HCT116 (cell line): Measurements from ENCODE around the gene CDH7. TPM values are rescaled to one million over a fixed set of nuclear protein-coding genes. Genes with fewer than 3 reads are reported as not detected.

Source experiments
- ATAC-seq: fragments of 200-7000 bp; cut with Tn5 transposase; 2 replicates; pipeline ENCODE4 v1.9.1; 2020; ENCODE audit warnings: mild to moderate bottlenecking, moderate library complexity
- BruUV-seq: library from RNA; stranded (reverse); fragments of 400-500 nt; replicated peaks from 2 replicates; lab custom pipeline; 2021; lab: Mats Ljungman, UMichigan
- CTCF ChIA-PET: fragments of 300-600 bp; sonication (Branson Sonifier 250); formaldehyde crosslinking; loops from one replicate; lab custom pipeline; 2021; ENCODE audit warnings: antibody characterized with exemption; lab: Charles Lee
- POLR2A ChIA-PET: fragments of 300-600, 350-600 bp; sonication (Branson Sonifier 250); formaldehyde crosslinking; loops from one replicate; lab custom pipeline; 2021; ENCODE audit warnings: antibody characterized with exemption; lab: Charles Lee
- RAD21 ChIA-PET, 2 experiments: fragments of 300-600 bp; sonication (Branson Sonifier 250); formaldehyde crosslinking; loops; one replicate each; lab custom pipeline; 2023; ENCODE audit warnings: low total read pairs in 2 of 2; ENCODE audit not compliant: uncharacterized antibody in 2 of 2, unreplicated experiment in 2 of 2, low non-redundant PET in 1 of 2; lab: Charles Lee
- DNase-seq: peaks from one replicate; pipeline ENCODE4 v3.0.0-alpha.2; 2010; ENCODE audit warnings: low read depth, low spot score
- H2AFZ ChIP-seq: fragments of 200-600 bp; shearing (Covaris generic), sonication (generic); 2 replicates; pipeline ENCODE4 v1.6.1; 2017; ENCODE audit warnings: low read depth, mixed run types, mixed read lengths, antibody characterized with exemption, low read length; ENCODE audit not compliant: poor library complexity, severe bottlenecking
- H3K27ac ChIP-seq: 2 replicates; pipeline ENCODE4 v1.5.1; 2012; ENCODE audit warnings: low read depth, low read length
- H3K27me3 ChIP-seq: fragments of 200-600 bp; sonication (generic); 2 replicates; pipeline ENCODE4 v1.6.1; 2016; ENCODE audit warnings: mixed run types, low read length, mixed read lengths; ENCODE audit not compliant: insufficient read depth
- H3K36me3 ChIP-seq, 2 experiments: fragments of 200-500 bp in 1 of 2; fragments of 200-600 bp in 1 of 2; sonication (Bioruptor generic) in 1 of 2; sonication (generic) in 1 of 2; 2 replicates each; pipeline versions ENCODE4 v1.5.1 to v1.6.1; 2014 to 2016; ENCODE audit warnings: low read length in 2 of 2, inconsistent platforms in 1 of 2, mixed read lengths in 1 of 2, mixed run types in 1 of 2; ENCODE audit not compliant: insufficient read depth in 2 of 2, control insufficient read depth in 1 of 2
- H3K4me1 ChIP-seq, 2 experiments: fragments of 200-600 bp in 1 of 2; sonication (generic) in 1 of 2; 2 replicates each; pipeline versions ENCODE4 v1.5.1 to v1.6.1; 2012 to 2017; ENCODE audit warnings: low read length in 2 of 2, inconsistent platforms in 1 of 2, mild to moderate bottlenecking in 1 of 2, mixed read lengths in 1 of 2, mixed run types in 1 of 2, moderate library complexity in 1 of 2; ENCODE audit not compliant: insufficient read depth in 2 of 2, control insufficient read depth in 1 of 2
- H3K4me2 ChIP-seq: fragments of 200-600 bp; sonication (generic); 2 replicates; pipeline ENCODE4 v1.6.1; 2017; ENCODE audit warnings: mixed run types, low read length, mixed read lengths
- H3K4me3 ChIP-seq, 2 experiments: fragments of 200-600 bp in 1 of 2; sonication (generic) in 1 of 2; replicated peaks in 1 of 2; 2 replicates each; pipeline ENCODE4 v1.5.1; 2011 to 2016; ENCODE audit warnings: low read length in 2 of 2, control low read depth in 1 of 2, low read depth in 1 of 2, mild to moderate bottlenecking in 1 of 2, mixed read lengths in 1 of 2, mixed run types in 1 of 2
- H3K79me2 ChIP-seq: fragments of 200-600 bp; sonication (generic); 2 replicates; pipeline ENCODE4 v1.6.1; 2017; ENCODE audit warnings: mild to moderate bottlenecking, mixed run types, low read length, moderate library complexity, mixed read lengths; ENCODE audit not compliant: insufficient read depth
- H3K9ac ChIP-seq: fragments of 200-600 bp; sonication (generic); 2 replicates; pipeline ENCODE4 v1.6.1; 2016; ENCODE audit warnings: low read length, mixed read lengths
- H3K9me2 ChIP-seq: fragments of 200-600 bp; sonication (generic), shearing (Covaris generic); 2 replicates; pipeline ENCODE4 v1.6.1; 2017; ENCODE audit warnings: mixed run types, mild to moderate bottlenecking, moderate library complexity; ENCODE audit not compliant: insufficient read depth
- H3K9me3 ChIP-seq, 2 experiments: fragments of 200-500 bp in 1 of 2; fragments of 200-600 bp in 1 of 2; sonication (Bioruptor generic) in 1 of 2; sonication (generic) in 1 of 2; 2 replicates each; pipeline ENCODE4 v1.6.1; 2014 to 2017; ENCODE audit warnings: low read length in 2 of 2, mixed read lengths in 2 of 2, inconsistent platforms in 1 of 2, low read depth in 1 of 2, mild to moderate bottlenecking in 1 of 2, mixed run types in 1 of 2, moderate library complexity in 1 of 2; ENCODE audit not compliant: control insufficient read depth in 1 of 2, insufficient read depth in 1 of 2
- H4K20me1 ChIP-seq: fragments of 200-600 bp; sonication (generic), shearing (Covaris generic); 2 replicates; pipeline ENCODE4 v1.6.1; 2017; ENCODE audit warnings: mixed run types, mild to moderate bottlenecking, moderate library complexity; ENCODE audit not compliant: insufficient read depth
- CBX3 ChIP-seq: IDR thresholded peaks from 2 replicates; pipeline ENCODE4 v1.6.1; 2012; ENCODE audit warnings: low read depth
- CEBPB ChIP-seq: IDR thresholded peaks from 2 replicates; pipeline ENCODE4 v1.6.1; 2012; ENCODE audit warnings: low read depth
- EGR1 ChIP-seq: IDR thresholded peaks from 2 replicates; pipeline ENCODE4 v1.6.1; 2012; ENCODE audit warnings: low read depth
- ELF1 ChIP-seq: IDR thresholded peaks from 2 replicates; pipeline ENCODE4 v1.6.1; 2012; ENCODE audit warnings: low read depth, borderline replicate concordance
- EZH2 ChIP-seq: fragments of 200-600 bp; sonication (generic); IDR thresholded peaks from 2 replicates; pipeline ENCODE4 v1.6.1; 2017; ENCODE audit warnings: antibody characterized with exemption, mixed run types
- FOSL1 ChIP-seq: IDR thresholded peaks from 2 replicates; pipeline ENCODE4 v1.6.1; 2012; ENCODE audit warnings: low read depth
- POLR2A ChIP-seq: IDR thresholded peaks from 2 replicates; pipeline ENCODE4 v1.7.0; 2011; ENCODE audit warnings: borderline replicate concordance; ENCODE audit not compliant: insufficient read depth, insufficient read length; ENCODE audit errors: extremely low read depth
- RAD21 ChIP-seq: IDR thresholded peaks from 2 replicates; pipeline ENCODE4 v1.6.1; 2012; ENCODE audit warnings: low read depth, mild to moderate bottlenecking
- REST ChIP-seq: IDR thresholded peaks from 2 replicates; pipeline ENCODE4 v1.6.1; 2012; ENCODE audit warnings: low read depth
- SIN3A ChIP-seq: IDR thresholded peaks from 2 replicates; pipeline ENCODE4 v1.6.1; 2012; ENCODE audit warnings: low read depth
- SP1 ChIP-seq: IDR thresholded peaks from 2 replicates; pipeline ENCODE4 v1.6.1; 2012; ENCODE audit warnings: low read depth
- SRF ChIP-seq: IDR thresholded peaks from 2 replicates; pipeline ENCODE4 v1.6.1; 2012; ENCODE audit warnings: low read depth
- YY1 ChIP-seq: IDR thresholded peaks from 2 replicates; pipeline ENCODE4 v1.6.1; 2011; ENCODE audit warnings: low read length, low read depth, moderate library complexity, mild to moderate bottlenecking; ENCODE audit not compliant: insufficient replicate concordance; ENCODE audit errors: extremely low read depth
- ZBTB33 ChIP-seq: IDR thresholded peaks from 2 replicates; pipeline ENCODE4 v1.6.1; 2011; ENCODE audit warnings: mild to moderate bottlenecking, low read length, moderate library complexity; ENCODE audit not compliant: insufficient replicate concordance; ENCODE audit errors: extremely low read depth
- ZFX ChIP-seq: fragments of 450-650 bp; IDR thresholded peaks from 2 replicates; pipeline ENCODE4 v1.6.1; 2017
- ZNF274 ChIP-seq: fragments of 200-500 bp; sonication (Bioruptor generic); IDR thresholded peaks from 2 replicates; pipeline ENCODE4 v1.6.1; 2014; ENCODE audit warnings: mild to moderate bottlenecking, low read depth, low read length, inconsistent platforms
- intact Hi-C: fragments of 100-400 bp; cut with micrococcal nuclease; formaldehyde crosslinking; loops from 2 replicates; pipeline ENCODE4 v1.10.0; 2022
- total RNA-seq: library from RNA; stranded (reverse); gene quantifications from one replicate; pipeline ENCODE4 v1.2.1, GENCODE V29; 2021; ENCODE audit not compliant: unreplicated experiment
- TF ChIP-seq, protein P1 (sequence below): IDR thresholded peaks from 2 replicates; pipeline ENCODE4 v1.6.1; 2012
- TF ChIP-seq, protein P2 (sequence below): IDR thresholded peaks from 2 replicates; pipeline ENCODE4 v1.6.1; 2012

CDH7 gene
- total RNA-seq, 1 experiment from 2014 or later: not detected

DNA sequence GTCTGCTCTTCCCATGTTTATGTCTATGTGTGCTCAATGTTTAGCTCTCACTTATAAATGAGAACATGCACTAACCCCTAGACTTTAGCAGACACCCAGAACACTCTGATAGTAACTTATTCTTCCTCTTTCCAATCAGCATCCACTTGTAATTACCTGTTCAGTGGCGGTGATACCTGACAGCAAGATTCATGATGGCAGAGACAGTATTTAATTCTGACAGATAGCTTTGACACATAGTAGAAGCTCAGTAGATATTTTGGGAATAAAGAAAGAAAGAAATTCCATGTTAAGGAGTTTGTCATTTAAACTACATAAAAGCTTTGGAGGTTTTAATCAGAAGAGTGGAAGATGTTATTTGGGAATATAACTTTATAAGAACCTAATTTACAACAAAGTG lies 171.3 kb downstream of the CDH7 start:
- Histone ChIP-seq H3K4me3 (no peak overlapping the region), H2AFZ (no peak overlapping the region), H3K9me3 (peaks cover 12 to 19% of the 10 kb centered on the region in 2 experiments; a peak in 2 of 4 replicates), H4K20me1 (no peaks in the 10 kb centered on the region), H3K36me3 (no peaks in the 10 kb centered on the region), H3K27ac (no peak overlapping the region)
- CTCF ChIA-PET: no interaction called here
- TF ChIP-seq SRF: no peak
- TF ChIP-seq ZFX: no peak
- no peak for TF ChIP-seq SIN3A
- TF ChIP-seq CBX3: no peak
- TF ChIP-seq ZBTB33: no peak
- TF ChIP-seq EZH2: no peak
- TF ChIP-seq, all 23 proteins: peak for 0
- no peak overlapping the region for H3K4me2 ChIP-seq
- POLR2A ChIA-PET: no interaction called here
- H3K9me2 ChIP-seq: no peaks in the 10 kb centered on the region
- RAD21 ChIA-PET: no interaction called here
- H3K4me1 ChIP-seq: no peaks in the 10 kb centered on the region
- ATAC-seq (no peak), DNase-seq (no peak)
- H3K79me2 ChIP-seq: no peaks in the 10 kb centered on the region
- no TSS peak for BruUV-seq
- intact Hi-C loops: no loop called here
- H3K9ac ChIP-seq: no peak overlapping the region
- no peaks in the 10 kb centered on the region for H3K27me3 ChIP-seq

DNA sequence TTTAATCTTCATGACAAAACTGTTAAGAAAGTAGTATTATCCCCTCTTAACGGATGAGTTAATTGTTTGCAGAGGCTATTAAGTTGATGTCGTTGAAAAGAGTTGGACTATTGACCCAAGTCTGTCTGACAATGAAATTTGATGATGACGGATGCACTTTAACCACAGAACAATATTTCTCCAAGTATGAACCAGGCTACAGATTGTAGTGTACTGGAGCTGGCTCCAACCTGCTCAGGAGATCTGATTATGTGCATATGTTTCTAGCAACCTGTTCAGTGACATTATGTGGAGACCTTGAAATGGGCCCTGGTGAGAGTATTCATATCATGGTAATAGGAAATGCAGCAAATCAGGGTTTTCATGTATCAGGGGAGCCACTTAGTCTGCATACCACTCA lies 174.1 kb downstream of the CDH7 start:
- H3K79me2 ChIP-seq: no peaks in the 10 kb centered on the region
- POLR2A ChIA-PET: no interaction called here
- H3K9ac ChIP-seq: no peak overlapping the region
- no peaks in the 10 kb centered on the region for H3K9me2 ChIP-seq
- ATAC-seq (no peak), DNase-seq (no peak)
- H3K4me2 ChIP-seq: no peak overlapping the region
- no peaks in the 10 kb centered on the region for H3K27me3 ChIP-seq
- CTCF ChIA-PET: no interaction called here
- no peaks in the 10 kb centered on the region for H4K20me1 ChIP-seq
- RAD21 ChIA-PET: no interaction called here
- BruUV-seq: no TSS peak
- H3K4me1 ChIP-seq: no peaks in the 10 kb centered on the region
- H3K4me3 ChIP-seq: no peak overlapping the region
- no peaks in the 10 kb centered on the region for H3K36me3 ChIP-seq
- peaks cover 14 to 18% of the 10 kb centered on the region in 2 experiments; a peak in 2 of 4 replicates for H3K9me3 ChIP-seq
- no peak overlapping the region for H3K27ac ChIP-seq
- intact Hi-C loops: no loop called here
- no peak overlapping the region for H2AFZ ChIP-seq
- TF ChIP-seq, protein P1, sequence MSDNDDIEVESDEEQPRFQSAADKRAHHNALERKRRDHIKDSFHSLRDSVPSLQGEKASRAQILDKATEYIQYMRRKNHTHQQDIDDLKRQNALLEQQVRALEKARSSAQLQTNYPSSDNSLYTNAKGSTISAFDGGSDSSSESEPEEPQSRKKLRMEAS: no peak
- TF ChIP-seq CEBPB (no peak), SP1 (no peak), ZNF274 (no peak), RAD21 (no peak), ZFX (no peak), EGR1 (no peak), YY1 (no peak), FOSL1 (no peak), POLR2A (no peak), REST (no peak), ELF1 (no peak), EZH2 (no peak)
- TF ChIP-seq, protein P2, sequence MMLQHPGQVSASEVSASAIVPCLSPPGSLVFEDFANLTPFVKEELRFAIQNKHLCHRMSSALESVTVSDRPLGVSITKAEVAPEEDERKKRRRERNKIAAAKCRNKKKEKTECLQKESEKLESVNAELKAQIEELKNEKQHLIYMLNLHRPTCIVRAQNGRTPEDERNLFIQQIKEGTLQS: no peak
